ENCODE results near the gene KHDC3L.
"Not testable (repeated sequence)": the region's sequence is repeated elsewhere in the genome, so short reads cannot be mapped to it uniquely, and the experiment has no call there.

Gene KHDC3L

GRCh38 chr6:73369563-73369962, 7.1 kb downstream of the KHDC3L start, which contains the start of gene OOEP:
OOEP (minus strand) TSS chr6:73369897; CDS start chr6:73369792, 105 bp downstream.
- no peak for DNase-seq (ENCODE audit: low read depth)

GRCh38 chr6:73371984-73372383, 9.5 kb downstream of the KHDC3L start:
- no peak for DNase-seq (ENCODE audit: low read depth)

- DNase-seq (ENCODE audit: low read depth): no peak
Observed at GRCh38 chr6:73372516-73372915, 10.1 kb downstream of the KHDC3L start.

GRCh38 chr6:73375216-73375615, 12.8 kb downstream of the KHDC3L start:
- no peak for DNase-seq (ENCODE audit: low read depth)

GRCh38 chr6:73377225-73377624, 14.8 kb downstream of the KHDC3L start:
- DNase-seq (ENCODE audit: low read depth): no peak

GRCh38 chr6:73381531-73381930, 19.1 kb downstream of the KHDC3L start:
- DNase-seq (ENCODE audit: low read depth): not testable (repeated sequence)

- DNase-seq (ENCODE audit: low read depth): no peak
Observed at GRCh38 chr6:73382462-73383113, 20.1 kb downstream of the KHDC3L start.

- no peak for DNase-seq (ENCODE audit: low read depth)
Observed at GRCh38 chr6:73388433-73388799, 26.0 kb downstream of the KHDC3L start.

- peak; percentile 35 for DNase-seq (ENCODE audit: low read depth)
Observed at GRCh38 chr6:73388800-73389512, 26.5 kb downstream of the KHDC3L start.

- no peak for DNase-seq (ENCODE audit: low read depth)
Observed at GRCh38 chr6:73389854-73390253, 27.4 kb downstream of the KHDC3L start.

- DNase-seq (ENCODE audit: low read depth): no peak
Observed at GRCh38 chr6:73391675-73392074, 29.2 kb downstream of the KHDC3L start.

- not testable (repeated sequence) for DNase-seq (ENCODE audit: low read depth)
Observed at GRCh38 chr6:73392188-73392587, 29.7 kb downstream of the KHDC3L start.

- DNase-seq (ENCODE audit: low read depth): no peak
Observed at GRCh38 chr6:73393278-73393677, 30.8 kb downstream of the KHDC3L start.

GRCh38 chr6:73394577-73395354, 32.3 kb downstream of the KHDC3L start, which contains the start of gene DDX43:
DDX43 (plus strand) TSS chr6:73394828; CDS start chr6:73394906, 78 bp downstream.
- peak; percentile 68 for DNase-seq (ENCODE audit: low read depth)

GRCh38 chr6:73395875-73396274, 33.4 kb downstream of the KHDC3L start:
- DNase-seq (ENCODE audit: low read depth): no peak

GRCh38 chr6:73400656-73401055, 38.2 kb downstream of the KHDC3L start:
- DNase-seq (ENCODE audit: low read depth): no peak

- no peak for DNase-seq (ENCODE audit: low read depth)
Observed at GRCh38 chr6:73409395-73409794, 46.9 kb downstream of the KHDC3L start.

GRCh38 chr6:73413102-73413501, 50.6 kb downstream of the KHDC3L start:
- no peak for DNase-seq (ENCODE audit: low read depth)

Measured in CMK (cell line).